ENCODE data around the gene TBC1D23. TPM values are rescaled to one million over a fixed set of nuclear protein-coding genes. Genes with fewer than 3 reads are reported as not detected.
"Not testable (repeated sequence)": the region's sequence is repeated elsewhere in the genome, so short reads cannot be mapped to it uniquely, and the experiment has no call there.

Gene TBC1D23
- total RNA-seq, 1 experiment from 2014 or later: 75.2 TPM

GRCh38 chr3:100351770-100352169 is 91.0 kb downstream of the TBC1D23 start:
- DNase-seq (ENCODE audit: low read depth): not testable (repeated sequence)

GRCh38 chr3:100352296-100353231 is 91.8 kb downstream of the TBC1D23 start:
- no peak for DNase-seq (ENCODE audit: low read depth)

GRCh38 chr3:100354850-100355249 is 94.1 kb downstream of the TBC1D23 start:
- no peak for DNase-seq (ENCODE audit: low read depth)

GRCh38 chr3:100358413-100358812 is 97.6 kb downstream of the TBC1D23 start:
- no peak for DNase-seq (ENCODE audit: low read depth)

- DNase-seq (ENCODE audit: low read depth): no peak
These were observed 98.2 kb downstream of the TBC1D23 start for GRCh38 chr3:100359035-100359434.

GRCh38 chr3:100360757-100361496 is 100.1 kb downstream of the TBC1D23 start:
- no peak for DNase-seq (ENCODE audit: low read depth)

GRCh38 chr3:100361897-100362296 is 101.1 kb downstream of the TBC1D23 start:
- no peak for DNase-seq (ENCODE audit: low read depth)

- DNase-seq (ENCODE audit: low read depth): no peak
These were observed 103.6 kb downstream of the TBC1D23 start for GRCh38 chr3:100364421-100364820.

GRCh38 chr3:100366424-100366823 is 105.6 kb downstream of the TBC1D23 start:
- DNase-seq (ENCODE audit: low read depth): no peak

GRCh38 chr3:100368441-100368840 is 107.6 kb downstream of the TBC1D23 start:
- DNase-seq (ENCODE audit: low read depth): no peak

- no peak for DNase-seq (ENCODE audit: low read depth)
These were observed 110.0 kb downstream of the TBC1D23 start for GRCh38 chr3:100370756-100371155.

GRCh38 chr3:100374521-100374920 is 113.7 kb downstream of the TBC1D23 start:
- no peak for DNase-seq (ENCODE audit: low read depth)

Other genes starting within 250 kb of the TBC1D23 start
- under 0.01 TPM in 1 of 2 replicates, not detected in the other for gene FILIP1L, start 146.5 kb upstream of the TBC1D23 start, total RNA-seq (2014; rRNA removed; shearing (Covaris generic))
- gene NIT2, start 73.8 kb downstream of the TBC1D23 start, total RNA-seq (2014; rRNA removed; shearing (Covaris generic)): 31.0 and 32.3 TPM in 2 replicates
- 77.4 and 81.5 TPM in 2 replicates for gene TOMM70, start 140.1 kb downstream of the TBC1D23 start, total RNA-seq (2014; rRNA removed; shearing (Covaris generic))
- 6.5 and 10.0 TPM in 2 replicates for gene LNP1, start 140.5 kb downstream of the TBC1D23 start, total RNA-seq (2014; rRNA removed; shearing (Covaris generic))
- 119 and 142 TPM in 2 replicates for gene TMEM45A, start 231.6 kb downstream of the TBC1D23 start, total RNA-seq (2014; rRNA removed; shearing (Covaris generic))

Data from RPMI7951 (cell line).